Karpas-422 (cell line): Measurements from ENCODE around the gene CORO2B. TPM values are rescaled to one million over a fixed set of nuclear protein-coding genes. Genes with fewer than 3 reads are reported as not detected.

Source experiments
- DNase-seq: peaks from one replicate; pipeline ENCODE4 v3.0.0-alpha.2; 2015
- H2AFZ ChIP-seq: fragments of 200-600 bp; sonication (generic); 2 replicates; pipeline ENCODE4 v1.6.1; 2014; ENCODE audit warnings: antibody characterized with exemption, low read length, mixed read lengths
- H3K27ac ChIP-seq: fragments of 200-600 bp; sonication (generic); 2 replicates; pipeline ENCODE4 v1.5.1; 2014; ENCODE audit warnings: mild to moderate bottlenecking, low read length, moderate library complexity
- H3K27me3 ChIP-seq: fragments of 200-600 bp; sonication (generic); 2 replicates; pipeline ENCODE4 v1.6.1; 2014; ENCODE audit warnings: low read length, mixed read lengths
- H3K36me3 ChIP-seq: fragments of 200-600 bp; sonication (generic); 2 replicates; pipeline ENCODE4 v1.6.1; 2014; ENCODE audit warnings: low read length, mixed read lengths; ENCODE audit not compliant: insufficient read depth
- H3K4me1 ChIP-seq: fragments of 200-600 bp; sonication (generic); 2 replicates; pipeline ENCODE4 v1.6.1; 2014; ENCODE audit warnings: mild to moderate bottlenecking, low read length, mixed read lengths
- H3K4me2 ChIP-seq: fragments of 200-600 bp; sonication (generic); 2 replicates; pipeline ENCODE4 v1.6.1; 2014; ENCODE audit warnings: low read length, low read depth, mild to moderate bottlenecking; ENCODE audit not compliant: poor library complexity, severe bottlenecking
- H3K4me3 ChIP-seq: fragments of 200-600 bp; sonication (generic); 2 replicates; pipeline ENCODE4 v1.5.1; 2014; ENCODE audit warnings: mild to moderate bottlenecking, antibody characterized with exemption, low read length, mixed read lengths
- H3K79me2 ChIP-seq: fragments of 200-600 bp; sonication (generic); 2 replicates; pipeline ENCODE4 v1.6.1; 2014; ENCODE audit warnings: mild to moderate bottlenecking, low read length, mixed read lengths
- H3K9ac ChIP-seq: fragments of 200-600 bp; sonication (generic); 2 replicates; pipeline ENCODE4 v1.6.0; 2014; ENCODE audit warnings: low read length
- H3K9me2 ChIP-seq: fragments of 200-600 bp; sonication (generic), shearing (Covaris generic); replicated peaks from 2 replicates; pipeline ENCODE4 v1.6.0; 2014; ENCODE audit warnings: mild to moderate bottlenecking, low read length, moderate library complexity; ENCODE audit not compliant: insufficient read depth
- H3K9me3 ChIP-seq: fragments of 300-700, 200-600 bp; sonication (generic); 2 replicates; pipeline ENCODE4 v1.6.1; 2014; ENCODE audit warnings: low read length, mixed read lengths
- H4K20me1 ChIP-seq: fragments of 200-600 bp; sonication (generic); 2 replicates; pipeline ENCODE4 v1.6.1; 2014; ENCODE audit warnings: mild to moderate bottlenecking, antibody characterized with exemption, low read length, low read depth; ENCODE audit not compliant: insufficient read depth
- total RNA-seq: library from RNA; depleted of rRNA; stranded (reverse); fragments of >200 nt; shearing (Covaris generic); gene quantifications from 2 replicates; pipeline ENCODE4 v1.2.3, GENCODE V29; 2014; ENCODE audit warnings: low replicate concordance

CORO2B gene
- total RNA-seq, 1 experiment from 2014 or later = 0.26 TPM

GRCh38 chr15:68706256-68706655 is 127.5 kb downstream of the CORO2B start:
- Histone ChIP-seq H3K27ac (no peak overlapping the region), H2AFZ (no peak overlapping the region), H3K4me2 (no peak overlapping the region), H3K4me1 (no peaks in the 10 kb centered on the region), H3K79me2 (no peaks in the 10 kb centered on the region), H3K9me3 (no peaks in the 10 kb centered on the region), H3K9me2 (no peaks in the 10 kb centered on the region), H3K4me3 (no peak overlapping the region), H4K20me1 (no peaks in the 10 kb centered on the region), H3K9ac (no peak overlapping the region), H3K36me3 (no peaks in the 10 kb centered on the region), H3K27me3 (no peaks in the 10 kb centered on the region)
- no peak for DNase-seq

GRCh38 chr15:68706931-68707330 is 128.1 kb downstream of the CORO2B start:
- Histone ChIP-seq H3K27me3 (no peaks in the 10 kb centered on the region), H3K9me2 (no peaks in the 10 kb centered on the region)
- no peak for DNase-seq

GRCh38 chr15:68707386-68707785 is 128.6 kb downstream of the CORO2B start:
- no peak for DNase-seq
- no peaks in the 10 kb centered on the region for H3K9me3 ChIP-seq
- no peaks in the 10 kb centered on the region for H3K9me2 ChIP-seq
- no peaks in the 10 kb centered on the region for H4K20me1 ChIP-seq
- no peak overlapping the region for H3K27ac ChIP-seq
- H2AFZ ChIP-seq = no peak overlapping the region
- no peak overlapping the region for H3K4me3 ChIP-seq
- no peaks in the 10 kb centered on the region for H3K27me3 ChIP-seq
- H3K9ac ChIP-seq = no peak overlapping the region
- no peaks in the 10 kb centered on the region for H3K36me3 ChIP-seq
- H3K79me2 ChIP-seq = no peaks in the 10 kb centered on the region
- no peak overlapping the region for H3K4me2 ChIP-seq
- H3K4me1 ChIP-seq = no peaks in the 10 kb centered on the region

More at GRCh38 chr15:68706931-68707330, 128.1 kb downstream of the CORO2B start:
- H4K20me1 ChIP-seq = no peaks in the 10 kb centered on the region
- H2AFZ ChIP-seq = no peak overlapping the region
- no peak overlapping the region for H3K9ac ChIP-seq
- H3K9me3 ChIP-seq = no peaks in the 10 kb centered on the region
- H3K4me2 ChIP-seq = no peak overlapping the region
- H3K27ac ChIP-seq = no peak overlapping the region
- H3K4me1 ChIP-seq = no peaks in the 10 kb centered on the region
- no peaks in the 10 kb centered on the region for H3K79me2 ChIP-seq
- H3K36me3 ChIP-seq = no peaks in the 10 kb centered on the region
- no peak overlapping the region for H3K4me3 ChIP-seq

GRCh38 chr15:68709876-68710275 is 131.1 kb downstream of the CORO2B start:
- Histone ChIP-seq H3K9me2 (no peaks in the 10 kb centered on the region), H3K27me3 (no peaks in the 10 kb centered on the region), H3K9ac (no peak overlapping the region), H2AFZ (no peak overlapping the region), H3K9me3 (no peaks in the 10 kb centered on the region), H3K4me2 (no peak overlapping the region), H3K4me1 (no peaks in the 10 kb centered on the region), H3K4me3 (no peak overlapping the region), H3K79me2 (no peaks in the 10 kb centered on the region), H4K20me1 (no peaks in the 10 kb centered on the region), H3K36me3 (no peaks in the 10 kb centered on the region), H3K27ac (no peak overlapping the region)
- peak; percentile 16 for DNase-seq

- Histone ChIP-seq H3K27ac (no peak overlapping the region), H3K4me1 (no peaks in the 10 kb centered on the region), H3K9me2 (no peaks in the 10 kb centered on the region), H3K27me3 (no peaks in the 10 kb centered on the region), H3K36me3 (no peaks in the 10 kb centered on the region), H3K4me2 (no peak overlapping the region), H4K20me1 (no peaks in the 10 kb centered on the region), H3K79me2 (no peaks in the 10 kb centered on the region), H3K9me3 (no peaks in the 10 kb centered on the region), H3K9ac (no peak overlapping the region), H2AFZ (no peak overlapping the region), H3K4me3 (no peak overlapping the region)
- peak; percentile 22 for DNase-seq
Measured at GRCh38 chr15:68710536-68710935, 131.7 kb downstream of the CORO2B start.

GRCh38 chr15:68711406-68711805 is 132.6 kb downstream of the CORO2B start:
- no peaks in the 10 kb centered on the region for H3K27me3 ChIP-seq
- no peak overlapping the region for H3K9ac ChIP-seq
- no peaks in the 10 kb centered on the region for H3K79me2 ChIP-seq
- H3K4me1 ChIP-seq = no peaks in the 10 kb centered on the region
- DNase-seq = no peak
- no peaks in the 10 kb centered on the region for H3K9me2 ChIP-seq
- H2AFZ ChIP-seq = no peak overlapping the region
- H4K20me1 ChIP-seq = no peaks in the 10 kb centered on the region
- no peak overlapping the region for H3K4me3 ChIP-seq
- no peaks in the 10 kb centered on the region for H3K36me3 ChIP-seq
- H3K27ac ChIP-seq = no peak overlapping the region
- H3K4me2 ChIP-seq = no peak overlapping the region
- H3K9me3 ChIP-seq = no peaks in the 10 kb centered on the region

- no peaks in the 10 kb centered on the region for H3K9me2 ChIP-seq
- no peak for DNase-seq
- H4K20me1 ChIP-seq = no peaks in the 10 kb centered on the region
- no peaks in the 10 kb centered on the region for H3K9me3 ChIP-seq
- no peak overlapping the region for H3K4me2 ChIP-seq
- H3K27ac ChIP-seq = no peak overlapping the region
- no peak overlapping the region for H2AFZ ChIP-seq
- no peaks in the 10 kb centered on the region for H3K79me2 ChIP-seq
- H3K36me3 ChIP-seq = no peaks in the 10 kb centered on the region
- no peaks in the 10 kb centered on the region for H3K4me1 ChIP-seq
- no peak overlapping the region for H3K4me3 ChIP-seq
- H3K27me3 ChIP-seq = no peaks in the 10 kb centered on the region
- H3K9ac ChIP-seq = no peak overlapping the region
Measured at GRCh38 chr15:68712886-68713285, 134.1 kb downstream of the CORO2B start.

- no peak for DNase-seq
- H3K4me2 ChIP-seq = no peak overlapping the region
- H3K4me3 ChIP-seq = no peak overlapping the region
- no peaks in the 10 kb centered on the region for H3K36me3 ChIP-seq
- no peaks in the 10 kb centered on the region for H3K9me3 ChIP-seq
- no peaks in the 10 kb centered on the region for H3K27me3 ChIP-seq
- no peaks in the 10 kb centered on the region for H4K20me1 ChIP-seq
- no peaks in the 10 kb centered on the region for H3K4me1 ChIP-seq
- no peaks in the 10 kb centered on the region for H3K79me2 ChIP-seq
- H3K9ac ChIP-seq = no peak overlapping the region
- H3K9me2 ChIP-seq = no peaks in the 10 kb centered on the region
- no peak overlapping the region for H3K27ac ChIP-seq
- H2AFZ ChIP-seq = no peak overlapping the region
Measured at GRCh38 chr15:68713874-68714273, 135.1 kb downstream of the CORO2B start.

GRCh38 chr15:68715111-68715510 is 136.3 kb downstream of the CORO2B start:
- Histone ChIP-seq H3K36me3 (no peaks in the 10 kb centered on the region), H3K27ac (no peak overlapping the region), H3K9me2 (no peaks in the 10 kb centered on the region), H3K4me1 (no peaks in the 10 kb centered on the region), H3K4me3 (no peak overlapping the region), H2AFZ (no peak overlapping the region), H3K79me2 (no peaks in the 10 kb centered on the region), H4K20me1 (no peaks in the 10 kb centered on the region), H3K27me3 (no peaks in the 10 kb centered on the region), H3K9me3 (no peaks in the 10 kb centered on the region), H3K4me2 (no peak overlapping the region), H3K9ac (no peak overlapping the region)
- DNase-seq = no peak
